HG03354 (cell line): ENCODE data around the gene DSCAML1.

Source experiments
- ATAC-seq: cut with Tn5 transposase; IDR thresholded peaks from one replicate; pipeline ENCODE4 v1.9.1; 2021; ENCODE audit warnings: mild to moderate bottlenecking; ENCODE audit not compliant: unreplicated experiment, poor library complexity, severe bottlenecking

The DSCAML1 gene

GRCh38 chr11:117795638-117796455 lies 1.2 kb downstream of the DSCAML1 start:
- ATAC-seq = no peak

- ATAC-seq = no peak
These were observed 2.0 kb downstream of the DSCAML1 start for GRCh38 chr11:117794772-117795629.

- no peak for ATAC-seq
These were observed 2.9 kb downstream of the DSCAML1 start for GRCh38 chr11:117794135-117794534.

GRCh38 chr11:117793583-117793982 lies 3.4 kb downstream of the DSCAML1 start:
- ATAC-seq = no peak

- ATAC-seq = no peak
These were observed 4.0 kb downstream of the DSCAML1 start for GRCh38 chr11:117792992-117793391.

- ATAC-seq = no peak
These were observed 4.8 kb downstream of the DSCAML1 start for GRCh38 chr11:117792241-117792640.

GRCh38 chr11:117790279-117790678 lies 6.7 kb downstream of the DSCAML1 start:
- ATAC-seq = no peak

- ATAC-seq = no peak
These were observed 7.8 kb downstream of the DSCAML1 start for GRCh38 chr11:117789241-117789640.

GRCh38 chr11:117786135-117786870 lies 10.7 kb downstream of the DSCAML1 start:
- ATAC-seq = no peak

- no peak for ATAC-seq
These were observed 14.9 kb downstream of the DSCAML1 start for GRCh38 chr11:117782101-117782500.

GRCh38 chr11:117781627-117782026 lies 15.4 kb downstream of the DSCAML1 start:
- no peak for ATAC-seq

- no peak for ATAC-seq
These were observed 16.6 kb downstream of the DSCAML1 start for GRCh38 chr11:117780456-117780855.

GRCh38 chr11:117774553-117774952 lies 22.5 kb downstream of the DSCAML1 start:
- ATAC-seq = no peak

GRCh38 chr11:117772360-117772759 lies 24.7 kb downstream of the DSCAML1 start:
- ATAC-seq = no peak

- no peak for ATAC-seq
These were observed 25.2 kb downstream of the DSCAML1 start for GRCh38 chr11:117771841-117772240.

- ATAC-seq = no peak
These were observed 25.8 kb downstream of the DSCAML1 start for GRCh38 chr11:117771197-117771596.

GRCh38 chr11:117770061-117770460 lies 27.0 kb downstream of the DSCAML1 start:
- no peak for ATAC-seq

- no peak for ATAC-seq
These were observed 27.5 kb downstream of the DSCAML1 start for GRCh38 chr11:117769533-117769932.

GRCh38 chr11:117768506-117768905 lies 28.5 kb downstream of the DSCAML1 start:
- no peak for ATAC-seq

GRCh38 chr11:117767071-117767470 lies 29.9 kb downstream of the DSCAML1 start:
- ATAC-seq = no peak
